Measurements from ENCODE around the gene VENTX. TPM values are rescaled to one million over a fixed set of nuclear protein-coding genes. Genes with fewer than 3 reads are reported as not detected.

The VENTX gene
- total RNA-seq, 1 experiment from 2014 or later, result not detected

GRCh38 chr10:133273534-133274143 is 36.0 kb downstream of the VENTX start:
- CTCF ChIA-PET, result no interaction called here

GRCh38 chr10:133274751-133275683 is 37.4 kb downstream of the VENTX start:
- CTCF ChIA-PET, result no interaction called here
- DNase-seq (ENCODE audit: low read depth, low spot score) (no peak), ATAC-seq (no peak)
- H3K27me3 ChIP-seq (ENCODE audit: insufficient read depth, low read length), result no peaks in the 10 kb centered on the region
- intact Hi-C loops (cut with micrococcal nuclease), result no loop called here
- no peak overlapping the region for H3K27ac ChIP-seq (ENCODE audit: low read depth, low read length)
- POLR2A ChIA-PET, result no interaction called here
- H3K79me2 ChIP-seq (ENCODE audit: insufficient read depth, low read length), result no peaks in the 10 kb centered on the region
- BruUV-seq (replicated peaks), result no TSS peak
- no peak overlapping the region for H3K4me2 ChIP-seq (ENCODE audit: low read length)
- no peaks in the 10 kb centered on the region for H3K4me1 ChIP-seq (ENCODE audit: control insufficient read depth in 1 of 2, insufficient read depth in 2 of 2, low read length in 2 of 2)
- no peak overlapping the region for H3K4me3 ChIP-seq (replicated peaks in 1 of 2; ENCODE audit: low read depth in 1 of 2, low read length in 2 of 2)
- no peaks in the 10 kb centered on the region for H3K9me2 ChIP-seq (ENCODE audit: insufficient read depth)
- no peak overlapping the region for H3K9ac ChIP-seq (ENCODE audit: low read length)
- RAD21 ChIA-PET (ENCODE audit: low non-redundant PET in 1 of 2, low total read pairs in 2 of 2, uncharacterized antibody in 2 of 2, unreplicated experiment in 2 of 2), result no interaction called here
- H3K9me3 ChIP-seq (ENCODE audit: control insufficient read depth in 1 of 2, insufficient read depth in 1 of 2, low read depth in 1 of 2, low read length in 2 of 2), result no peaks in the 10 kb centered on the region
- no peak overlapping the region for H2AFZ ChIP-seq (ENCODE audit: low read depth, low read length, poor library complexity, severe bottlenecking)
- H4K20me1 ChIP-seq (ENCODE audit: insufficient read depth), result no peaks in the 10 kb centered on the region
- no peaks in the 10 kb centered on the region for H3K36me3 ChIP-seq (ENCODE audit: control insufficient read depth in 1 of 2, insufficient read depth in 2 of 2, low read length in 2 of 2)
- TF ChIP-seq ATF3 (IDR thresholded peaks at IDR 0.05) (no peak), CTCF (IDR thresholded peaks at IDR 0.05 in 2 of 3, conservative IDR thresholded peaks at IDR 0.05 in 1 of 3; ENCODE audit: borderline replicate concordance in 1 of 3, insufficient read depth in 1 of 3, low read depth in 2 of 3, low read length in 2 of 3) (no peak), ZFX (IDR thresholded peaks at IDR 0.05) (no peak), SIN3A (IDR thresholded peaks at IDR 0.05; ENCODE audit: low read depth) (no peak), REST (IDR thresholded peaks at IDR 0.05; ENCODE audit: low read depth) (no peak), JUND (IDR thresholded peaks at IDR 0.05) (no peak), ELF1 (IDR thresholded peaks at IDR 0.05; ENCODE audit: borderline replicate concordance, low read depth) (no peak), TCF7L2 (IDR thresholded peaks at IDR 0.05; ENCODE audit: borderline replicate concordance, extremely low read depth, insufficient read depth, insufficient read length) (no peak), ZNF274 (IDR thresholded peaks at IDR 0.05; ENCODE audit: low read depth, low read length) (no peak), RAD21 (IDR thresholded peaks at IDR 0.05; ENCODE audit: low read depth) (no peak)

More at GRCh38 chr10:133273534-133274143, 36.0 kb downstream of the VENTX start:
- ChIA-PET POLR2A (no interaction called here), RAD21 (ENCODE audit: low non-redundant PET in 1 of 2, low total read pairs in 2 of 2, uncharacterized antibody in 2 of 2, unreplicated experiment in 2 of 2) (no interaction called here)
- no peaks in the 10 kb centered on the region for H3K9me2 ChIP-seq (ENCODE audit: insufficient read depth)
- BruUV-seq (replicated peaks), result no TSS peak
- no peak overlapping the region for H3K4me2 ChIP-seq (ENCODE audit: low read length)
- ATAC-seq (no peak), DNase-seq (ENCODE audit: low read depth, low spot score) (no peak)
- H3K79me2 ChIP-seq (ENCODE audit: insufficient read depth, low read length), result no peaks in the 10 kb centered on the region
- H3K27me3 ChIP-seq (ENCODE audit: insufficient read depth, low read length), result no peaks in the 10 kb centered on the region
- intact Hi-C loops (cut with micrococcal nuclease), result no loop called here
- no peaks in the 10 kb centered on the region for H3K9me3 ChIP-seq (ENCODE audit: control insufficient read depth in 1 of 2, insufficient read depth in 1 of 2, low read depth in 1 of 2, low read length in 2 of 2)
- no peak overlapping the region for H3K27ac ChIP-seq (ENCODE audit: low read depth, low read length)
- no peaks in the 10 kb centered on the region for H3K36me3 ChIP-seq (ENCODE audit: control insufficient read depth in 1 of 2, insufficient read depth in 2 of 2, low read length in 2 of 2)
- TF ChIP-seq ZNF274 (IDR thresholded peaks at IDR 0.05; ENCODE audit: low read depth, low read length) (no peak), ELF1 (IDR thresholded peaks at IDR 0.05; ENCODE audit: borderline replicate concordance, low read depth) (no peak), ATF3 (IDR thresholded peaks at IDR 0.05) (no peak)
- H2AFZ ChIP-seq (ENCODE audit: low read depth, low read length, poor library complexity, severe bottlenecking), result no peak overlapping the region
- no peaks in the 10 kb centered on the region for H3K4me1 ChIP-seq (ENCODE audit: control insufficient read depth in 1 of 2, insufficient read depth in 2 of 2, low read length in 2 of 2)
- H3K9ac ChIP-seq (ENCODE audit: low read length), result no peak overlapping the region
- H3K4me3 ChIP-seq (replicated peaks in 1 of 2; ENCODE audit: low read depth in 1 of 2, low read length in 2 of 2), result no peak overlapping the region
- no peaks in the 10 kb centered on the region for H4K20me1 ChIP-seq (ENCODE audit: insufficient read depth)

Measured in HCT116 (cell line).